GM19351 (cell line): ENCODE measurements around the gene FAM118B.
A peak's percentile ranks its signal among the peaks of the same experiment; 100 is the strongest.

Experiments used
- ATAC-seq: cut with Tn5 transposase; IDR thresholded peaks from one replicate; pipeline ENCODE4 v1.9.1; 2021; ENCODE audit warnings: mild to moderate bottlenecking, moderate library complexity; ENCODE audit not compliant: unreplicated experiment

The FAM118B gene

GRCh38 chr11:126211236-126212088 is at the start of gene FAM118B, which contains the start of gene RPUSD4:
FAM118B (plus strand) TSS chr11:126211782; CDS start chr11:126235002, 23,220 bp downstream.
RPUSD4 (minus strand) TSS chr11:126211650; CDS start chr11:126211638, 12 bp downstream.
- peak; percentile 95 for ATAC-seq

GRCh38 chr11:126162306-126163030 is 49.1 kb upstream of the FAM118B start:
- no peak for ATAC-seq

- ATAC-seq = no peak
Observed at GRCh38 chr11:126163074-126163700, 48.4 kb upstream of the FAM118B start.

- ATAC-seq = no peak
Observed at GRCh38 chr11:126163779-126164178, 47.8 kb upstream of the FAM118B start.

GRCh38 chr11:126164781-126165180 is 46.8 kb upstream of the FAM118B start:
- ATAC-seq = no peak

- no peak for ATAC-seq
Observed at GRCh38 chr11:126165311-126165720, 46.3 kb upstream of the FAM118B start.

GRCh38 chr11:126165757-126166156 is 45.8 kb upstream of the FAM118B start:
- ATAC-seq = no peak

- no peak for ATAC-seq
Observed at GRCh38 chr11:126166413-126166812, 45.2 kb upstream of the FAM118B start.

GRCh38 chr11:126167488-126167887 is 44.1 kb upstream of the FAM118B start:
- no peak for ATAC-seq

- no peak for ATAC-seq
Observed at GRCh38 chr11:126169291-126169690, 42.3 kb upstream of the FAM118B start.

GRCh38 chr11:126172596-126173038 is 39.0 kb upstream of the FAM118B start:
- ATAC-seq = no peak

GRCh38 chr11:126173257-126173656 is 38.3 kb upstream of the FAM118B start:
- ATAC-seq = no peak

GRCh38 chr11:126174816-126175215 is 36.8 kb upstream of the FAM118B start:
- ATAC-seq = no peak

GRCh38 chr11:126175393-126175792 is 36.2 kb upstream of the FAM118B start:
- ATAC-seq = no peak

- no peak for ATAC-seq
Observed at GRCh38 chr11:126176853-126177470, 34.6 kb upstream of the FAM118B start.

GRCh38 chr11:126181939-126182730 is 29.4 kb upstream of the FAM118B start:
- ATAC-seq = no peak

GRCh38 chr11:126182787-126183445 is 28.7 kb upstream of the FAM118B start:
- ATAC-seq = no peak

GRCh38 chr11:126185259-126186024 is 26.1 kb upstream of the FAM118B start:
- no peak for ATAC-seq
